Sciatic nerve (tissue), 2 donors: Measurements from ENCODE around the gene NTN4. TPM values are rescaled to one million over a fixed set of nuclear protein-coding genes. Genes with fewer than 3 reads are reported as not detected.
"Not testable (repeated sequence)": the region's sequence is repeated elsewhere in the genome, so short reads cannot be mapped to it uniquely, and the experiment has no call there.

ENCODE experiments used
- ATAC-seq: fragments of 200-7000 bp; cut with Tn5 transposase; one replicate; pipeline ENCODE4 v1.9.1; 2020; ENCODE audit warnings: mild to moderate bottlenecking, moderate library complexity
- DNase-seq: peaks from one replicate; pipeline ENCODE4 v3.0.0-alpha.2; 2020; ENCODE audit warnings: low spot score
- intact Hi-C: fragments of 100-400 bp; cut with DNase I; formaldehyde crosslinking; loops from one replicate; pipeline ENCODE4 v1.14.2; 2022
- total RNA-seq: library from RNA; stranded (reverse); fragmentation: NEBNext Ultra II Directional; extraction: Animal tissue kit (Norgen Biotek cat#: 25700); gene quantifications from one replicate; pipeline ENCODE4 v1.2.1, GENCODE V29; 2021
- donor health status: DM: no; HTN: no; CAD: no.
- donor health status: DM: no; HTN: no; CAD: no.

NTN4 gene
- total RNA-seq, 1 donor from 2014 or later: 40.3 TPM

DNA sequence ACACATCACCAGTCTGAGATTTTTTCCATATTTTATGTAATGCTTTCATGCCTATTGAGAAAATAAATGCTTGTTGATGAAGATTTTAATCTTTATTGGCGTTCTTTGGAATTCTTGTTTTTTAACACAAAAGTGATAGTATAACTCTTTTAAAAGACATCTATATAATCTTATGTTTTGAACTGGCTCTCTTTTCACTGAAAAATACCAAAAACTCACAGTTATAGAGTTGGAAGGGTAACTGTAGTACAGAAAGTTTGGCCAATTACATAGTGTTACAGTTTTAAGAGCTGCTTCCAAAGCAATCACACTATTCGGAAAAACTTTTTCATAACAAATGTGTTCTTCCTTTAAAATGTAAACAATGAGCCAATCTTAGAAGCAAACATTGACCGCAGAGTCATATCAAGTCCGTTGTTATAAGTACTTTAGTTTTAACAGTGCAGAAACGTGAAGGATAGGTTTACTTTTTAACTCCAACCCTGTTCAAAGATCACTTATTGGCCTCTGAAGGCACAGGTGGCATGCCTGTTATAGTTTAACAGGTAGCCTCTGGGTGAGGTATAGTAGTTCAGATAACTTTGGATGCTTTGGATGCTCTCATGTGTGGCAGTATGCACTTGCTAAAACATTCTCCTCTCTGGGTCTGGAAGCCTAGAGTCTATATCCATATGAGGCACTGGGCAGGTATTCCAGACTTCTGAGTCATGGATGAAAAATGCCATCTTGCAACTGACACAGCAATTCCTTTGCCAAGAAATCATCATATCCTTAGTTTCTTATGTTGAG is 12.1 kb upstream of the NTN4 start:
- ATAC-seq: peak; percentile 34
- intact Hi-C loops: no loop called here
- DNase-seq: no peak

GRCh38 chr12:95796982-95797289 is 6.4 kb upstream of the NTN4 start:
- intact Hi-C loops: no loop called here

GRCh38 chr12:95796225-95796981 is 5.8 kb upstream of the NTN4 start:
- ATAC-seq: no peak
- intact Hi-C loops: no loop called here

More at GRCh38 chr12:95796982-95797289, 6.4 kb upstream of the NTN4 start:
- DNase-seq (no peak), ATAC-seq (no peak)

GRCh38 chr12:95790917-95791849 is 619 bp upstream of the NTN4 start:
- intact Hi-C loops: no loop called here
- DNase-seq: peak; percentile 63
- ATAC-seq: peak; percentile 67

More at GRCh38 chr12:95796225-95796981, 5.8 kb upstream of the NTN4 start:
- DNase-seq: no peak

DNA sequence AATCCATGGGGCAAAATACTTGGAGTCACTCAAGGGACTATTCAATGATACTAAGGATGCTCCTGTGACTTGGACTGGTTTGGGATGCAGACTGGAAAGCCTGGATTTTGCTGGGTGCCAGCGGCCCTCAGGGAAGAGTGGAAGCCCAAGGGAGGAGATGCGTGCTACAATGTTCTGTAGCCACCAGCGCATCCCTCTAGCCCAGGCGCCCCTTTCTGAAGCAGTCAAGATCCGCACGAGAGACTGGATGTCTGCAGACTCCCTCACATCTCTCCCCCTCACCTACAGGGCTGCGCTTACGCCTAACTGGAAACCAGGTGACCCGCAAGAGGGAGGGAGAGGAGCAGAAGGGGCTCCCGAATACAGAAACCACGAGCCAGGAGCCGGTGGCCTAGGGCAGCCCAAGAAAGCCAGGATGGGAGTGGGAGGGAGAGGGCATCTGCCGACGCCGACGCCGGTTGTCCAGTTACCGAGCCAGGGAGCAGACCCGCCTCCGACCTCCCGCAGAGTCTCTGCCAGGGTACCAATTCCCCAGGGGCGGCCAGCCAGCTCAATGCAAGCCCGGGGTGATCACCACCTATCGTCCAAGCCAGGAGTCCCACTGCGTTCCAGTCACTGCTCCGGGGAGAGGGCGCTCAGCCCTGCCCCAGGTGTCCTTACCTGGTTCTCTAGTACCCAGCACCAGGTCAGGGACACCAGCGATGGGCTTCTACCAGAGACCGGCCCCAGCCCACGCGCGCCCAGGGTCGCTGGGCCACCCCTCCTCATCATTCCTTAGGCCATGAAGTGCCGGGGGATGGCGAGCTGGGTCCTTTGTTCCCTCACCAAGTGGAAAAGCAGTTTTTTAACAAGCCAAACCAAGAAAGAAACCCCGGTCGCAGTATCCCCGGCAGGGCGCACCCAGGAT is 1.2 kb downstream of the NTN4 start:
- DNase-seq (peak; percentile 62), ATAC-seq (peak; percentile 41)
- intact Hi-C loops: no loop called here

DNA sequence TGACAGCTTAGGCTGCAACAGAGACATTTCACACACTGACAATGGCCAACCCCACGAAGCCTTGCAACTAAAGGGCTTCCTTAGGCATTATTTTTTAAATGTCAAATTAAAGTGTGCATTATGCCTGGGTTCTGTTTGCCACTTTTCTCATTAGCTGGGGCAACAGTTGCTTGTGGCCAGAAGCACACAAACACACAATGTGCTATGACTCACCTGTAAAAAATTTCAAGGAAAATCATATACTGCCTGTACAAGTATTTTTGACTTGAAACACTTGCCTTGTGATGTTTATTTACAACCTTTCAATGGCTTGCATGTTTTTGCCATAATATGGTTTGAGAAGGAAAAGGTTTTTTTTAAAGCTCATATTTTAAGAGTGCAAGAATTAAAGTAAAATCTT is 1.9 kb downstream of the NTN4 start:
- DNase-seq (no peak), ATAC-seq (no peak)
- intact Hi-C loops: no loop called here

GRCh38 chr12:95787274-95787818 is 3.2 kb downstream of the NTN4 start:
- intact Hi-C loops: no loop called here
- DNase-seq: no peak
- no peak for ATAC-seq

DNA sequence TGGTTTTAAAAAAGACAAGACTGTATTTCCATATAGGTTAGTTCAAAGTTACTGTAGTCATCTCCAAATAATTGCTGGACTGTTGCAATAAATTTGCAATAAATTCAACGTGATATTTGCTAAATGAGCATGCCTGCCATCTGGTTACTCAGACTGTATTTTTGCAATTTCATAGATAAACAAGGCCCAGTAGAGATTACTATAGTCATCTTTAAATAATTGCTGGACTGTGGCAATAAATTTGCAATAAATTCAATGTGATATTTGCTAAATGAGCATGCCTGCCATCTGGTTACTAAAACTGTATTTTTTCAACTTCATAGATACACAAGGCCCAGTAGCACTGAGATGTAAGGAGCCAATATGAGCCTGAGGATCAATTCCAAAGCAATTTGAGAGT is 5.6 kb downstream of the NTN4 start:
- intact Hi-C loops: no loop called here

DNA sequence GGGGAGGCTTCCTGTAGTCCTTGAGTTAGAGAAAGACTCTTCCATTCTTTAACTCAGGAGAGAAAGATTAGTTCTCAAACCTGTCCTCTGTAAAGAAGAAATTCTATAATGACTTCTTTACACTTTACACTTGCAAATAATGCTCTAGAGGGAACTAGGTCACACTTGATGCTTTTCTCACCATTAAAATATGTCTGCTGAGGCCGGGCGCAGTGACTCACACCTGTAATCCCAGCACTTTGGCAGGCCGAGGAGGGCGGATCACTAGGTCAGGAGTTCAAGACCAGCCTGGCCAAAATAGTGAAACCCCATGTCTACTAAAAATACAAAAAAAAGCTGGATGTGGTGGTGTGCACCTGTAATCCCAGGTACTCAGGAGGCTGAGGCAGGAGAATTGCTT is 6.3 kb downstream of the NTN4 start:
- DNase-seq: no peak
- intact Hi-C loops: no loop called here
- ATAC-seq: no peak

More for the DNA sequence above, 5.6 kb downstream of the NTN4 start:
- ATAC-seq (no peak), DNase-seq (no peak)

GRCh38 chr12:95775466-95775865 is 15.1 kb downstream of the NTN4 start:
- intact Hi-C loops, ATAC-seq, DNase-seq: not testable (repeated sequence)

- ATAC-seq: no peak
Observed at GRCh38 chr12:95774311-95775045, 16.1 kb downstream of the NTN4 start.

GRCh38 chr12:95773320-95773719 is 17.2 kb downstream of the NTN4 start:
- no peak for ATAC-seq
- no peak for DNase-seq
- intact Hi-C loops: no loop called here

More at GRCh38 chr12:95774311-95775045, 16.1 kb downstream of the NTN4 start:
- intact Hi-C loops: no loop called here
- DNase-seq: no peak

- no peak for ATAC-seq
- intact Hi-C loops: no loop called here
- no peak for DNase-seq
Observed at GRCh38 chr12:95767703-95768102, 22.9 kb downstream of the NTN4 start.

DNA sequence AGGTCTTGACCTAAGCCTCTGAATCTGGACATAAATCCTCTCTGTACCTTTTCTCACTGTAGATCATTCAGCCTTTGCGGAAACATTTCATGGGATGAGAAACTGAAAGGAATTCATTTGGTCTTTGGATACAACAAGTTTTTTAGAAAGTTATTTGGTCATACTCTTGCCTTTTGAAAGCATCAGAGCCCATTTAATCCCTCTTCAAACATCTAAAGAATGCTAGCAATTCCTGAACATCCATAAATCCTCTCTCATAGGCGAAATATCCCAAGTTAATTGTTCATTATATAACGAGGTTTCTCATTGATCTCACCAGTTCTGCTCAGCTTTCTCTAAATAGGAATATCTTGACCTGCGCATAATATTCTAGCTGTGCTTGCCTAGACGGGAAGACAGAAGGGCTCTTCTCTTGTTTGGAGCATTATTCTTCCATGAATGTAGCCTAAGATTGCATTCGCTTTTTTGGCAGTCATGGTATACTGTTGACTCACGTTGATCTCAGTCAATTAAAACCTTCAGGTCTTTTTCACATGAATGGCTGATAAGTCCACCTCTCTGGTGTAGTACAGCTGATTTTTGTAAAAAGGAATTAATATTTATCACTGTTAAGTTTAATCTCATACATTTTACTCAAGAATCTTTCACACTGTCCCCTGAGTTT is 24.1 kb downstream of the NTN4 start:
- no peak for ATAC-seq
- intact Hi-C loops: no loop called here
- no peak for DNase-seq

DNA sequence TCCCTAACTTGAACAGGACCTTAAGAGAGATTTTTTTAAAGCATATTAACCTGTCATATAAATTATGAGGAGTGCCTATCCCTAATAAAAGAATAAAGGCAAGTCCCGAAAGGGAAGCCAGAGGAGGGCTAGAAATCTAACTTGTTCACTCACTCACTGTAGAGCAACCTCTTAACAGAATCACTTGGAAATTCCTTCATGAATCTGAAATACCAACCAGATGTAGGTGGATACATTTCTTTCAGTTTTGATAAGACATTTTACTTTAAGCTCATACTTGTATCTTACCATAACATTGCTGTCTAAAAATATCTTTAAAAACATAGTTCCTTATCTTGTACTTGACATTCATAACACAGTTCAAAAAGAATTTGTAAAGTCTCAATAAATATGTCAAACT is 25.7 kb downstream of the NTN4 start:
- DNase-seq (no peak), ATAC-seq (no peak)
- intact Hi-C loops: no loop called here

DNA sequence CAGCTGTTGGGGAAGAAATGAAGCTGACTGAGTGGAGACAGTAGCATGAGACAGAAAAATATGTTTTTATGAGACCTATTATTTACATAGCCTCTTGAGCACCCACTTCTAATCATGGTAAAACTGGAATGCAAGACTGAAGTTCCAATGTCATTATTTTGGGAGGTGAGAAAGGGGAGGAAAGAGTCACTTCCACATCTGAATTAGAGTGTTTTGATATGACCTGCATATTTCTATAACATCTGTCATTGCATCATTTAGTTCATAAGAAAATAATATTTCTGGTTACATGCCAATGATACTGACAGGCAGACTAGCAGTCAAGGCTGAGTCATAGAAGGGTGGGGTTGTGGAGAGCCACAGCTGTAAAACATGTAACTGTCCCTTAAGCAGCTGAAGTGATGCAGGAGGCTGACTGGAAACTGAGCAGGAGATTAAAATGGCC is 26.7 kb downstream of the NTN4 start:
- intact Hi-C loops: no loop called here
- ATAC-seq (peak; percentile 76), DNase-seq (no peak)
